ENCODE data around the gene JAK1.

The JAK1 gene

GRCh38 chr1:64981601-64982533 is 15.5 kb upstream of the JAK1 start:
- DNase-seq, result no peak

DNA sequence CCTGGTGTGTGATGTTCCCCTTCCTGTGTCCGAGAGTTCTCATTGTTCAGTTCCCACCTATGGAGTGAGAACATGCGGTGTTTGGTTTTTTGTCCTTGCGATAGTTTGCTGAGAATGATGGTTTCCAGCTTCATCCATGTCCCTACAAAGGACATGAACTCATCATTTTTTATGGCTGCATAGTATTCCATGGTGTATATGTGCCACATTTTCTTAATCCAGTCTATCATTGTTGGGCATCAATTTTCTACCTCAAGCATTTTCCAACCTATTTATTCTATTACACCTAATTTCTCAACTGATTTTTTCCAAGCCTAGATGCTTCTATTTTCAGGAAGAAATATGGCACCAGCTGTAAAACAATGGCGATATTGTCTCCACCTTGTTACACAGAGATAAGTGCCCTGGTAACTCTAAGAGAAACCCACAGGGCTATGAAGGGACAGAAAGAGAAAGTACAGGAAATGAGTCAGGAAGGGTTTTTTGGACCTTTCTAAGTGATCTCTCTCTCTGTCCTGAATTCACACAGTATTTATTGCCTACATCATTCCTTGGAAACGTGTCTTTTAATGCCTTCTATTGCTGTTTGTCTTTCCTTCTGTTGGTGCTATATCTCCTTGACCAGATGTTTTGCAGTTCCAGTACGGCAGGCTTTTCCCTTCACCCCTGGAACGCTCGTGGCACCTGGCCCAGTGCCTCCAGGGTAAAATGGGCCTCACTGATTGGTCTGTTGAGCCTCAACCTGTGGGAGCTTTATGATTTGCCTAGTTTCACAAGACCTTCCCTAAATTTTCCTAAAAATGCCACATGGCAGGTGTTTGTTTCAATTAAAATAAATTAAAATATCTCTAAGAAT is 14.6 kb upstream of the JAK1 start:
- DNase-seq, result no peak

- DNase-seq, result no peak
Measured at GRCh38 chr1:64979358-64979757, 13.0 kb upstream of the JAK1 start.

GRCh38 chr1:64976361-64976760 is 10.0 kb upstream of the JAK1 start:
- DNase-seq, result no peak

DNA sequence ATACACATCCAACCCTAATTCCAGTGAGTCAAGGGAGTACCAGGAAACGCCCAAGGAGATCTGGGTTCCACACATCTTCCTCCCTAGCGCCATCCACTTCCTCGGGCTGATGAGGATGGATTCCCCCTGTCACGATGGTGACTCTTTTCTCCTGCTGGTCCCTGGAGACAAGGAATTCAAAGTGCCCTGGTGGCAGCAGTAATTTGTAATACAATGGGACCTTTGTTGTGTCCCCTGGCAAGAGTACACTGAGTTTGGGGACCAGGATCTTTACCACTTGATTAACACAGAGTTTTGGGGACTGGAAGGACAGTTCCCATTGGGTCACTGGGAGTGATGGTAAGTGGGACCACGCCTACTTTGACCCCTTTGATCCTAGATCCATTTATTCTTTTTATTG is 9.4 kb upstream of the JAK1 start:
- DNase-seq, result no peak

DNA sequence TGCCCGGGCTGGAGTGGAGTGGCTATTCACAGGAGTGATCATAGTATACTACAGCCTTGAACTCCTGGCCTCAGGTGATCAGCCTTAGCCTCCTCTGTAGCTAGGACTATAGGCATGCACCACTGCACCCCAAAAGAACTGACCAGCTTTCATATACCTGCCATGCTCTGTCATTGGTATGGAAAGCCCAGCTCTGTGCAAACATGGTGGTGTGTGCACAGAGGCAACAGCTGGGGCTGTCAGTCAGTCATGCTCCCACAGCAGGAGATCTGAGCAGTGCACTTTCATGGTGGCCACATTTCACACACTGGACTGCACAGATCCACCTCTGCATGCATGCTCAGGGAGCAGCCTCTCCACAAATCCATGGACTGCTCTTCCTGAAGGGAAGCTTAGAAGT is 8.8 kb upstream of the JAK1 start:
- no peak for DNase-seq

DNA sequence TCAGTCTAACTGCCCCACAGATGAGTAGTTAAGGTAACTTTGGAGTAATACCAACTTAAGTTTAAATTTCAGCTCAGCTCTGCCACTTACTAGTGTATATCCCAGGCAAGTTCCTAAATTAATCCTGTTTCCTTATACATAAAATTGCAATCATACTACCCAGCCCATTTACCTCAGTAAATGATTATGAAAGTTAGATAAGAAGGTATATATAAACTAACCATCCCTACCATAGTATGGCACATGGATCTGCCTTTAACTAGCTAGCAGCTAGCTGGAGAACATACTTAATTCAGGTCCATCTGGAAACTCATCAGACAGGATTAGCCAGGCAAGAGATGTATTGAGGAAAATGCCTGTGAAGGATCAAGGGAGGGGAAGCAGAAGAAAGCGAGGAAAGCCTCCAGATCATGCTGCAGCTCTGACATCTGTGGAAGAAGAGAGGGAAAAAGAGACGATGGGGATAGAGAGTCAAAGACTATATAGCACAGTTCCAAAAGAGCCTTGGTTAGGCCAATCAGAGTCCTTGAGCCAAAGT is 8.0 kb upstream of the JAK1 start:
- no peak for DNase-seq

- no peak for DNase-seq
Measured at GRCh38 chr1:64973061-64973647, 6.8 kb upstream of the JAK1 start.

DNA sequence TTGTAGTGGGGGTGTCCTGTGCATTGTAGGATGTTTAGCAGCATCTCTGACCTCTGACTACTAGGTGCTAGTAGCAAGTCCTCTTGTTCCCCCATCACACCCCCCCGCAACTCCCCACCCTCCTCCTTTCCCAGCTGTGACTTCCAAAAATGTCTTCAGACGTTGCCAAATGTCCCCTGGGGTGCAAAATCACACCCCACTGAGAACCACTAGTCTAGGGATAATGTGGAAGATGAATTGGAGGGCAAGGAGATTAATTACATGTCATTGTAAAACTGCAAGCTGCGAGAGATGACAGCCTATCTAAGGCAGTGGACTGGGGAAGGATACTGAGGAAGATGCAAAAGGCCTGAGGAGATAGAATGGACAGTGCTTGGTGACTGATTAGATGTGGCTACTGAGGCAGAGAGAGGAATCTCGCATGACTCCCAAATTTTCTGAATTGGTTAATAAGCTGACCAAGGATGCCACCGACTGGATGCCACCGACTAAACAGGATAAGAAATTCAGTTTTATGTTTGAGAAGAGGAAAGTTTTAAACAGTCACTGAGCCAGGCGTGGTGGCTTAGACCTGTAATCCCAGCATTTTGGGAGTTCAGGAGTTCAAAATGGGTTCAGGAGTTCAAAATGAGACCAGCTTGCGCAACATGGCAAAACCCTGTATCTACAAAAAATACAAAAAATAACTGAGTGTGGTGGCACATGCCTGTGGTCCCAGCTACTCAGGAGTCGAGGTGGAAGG is 3.1 kb upstream of the JAK1 start:
- no peak for DNase-seq

DNA sequence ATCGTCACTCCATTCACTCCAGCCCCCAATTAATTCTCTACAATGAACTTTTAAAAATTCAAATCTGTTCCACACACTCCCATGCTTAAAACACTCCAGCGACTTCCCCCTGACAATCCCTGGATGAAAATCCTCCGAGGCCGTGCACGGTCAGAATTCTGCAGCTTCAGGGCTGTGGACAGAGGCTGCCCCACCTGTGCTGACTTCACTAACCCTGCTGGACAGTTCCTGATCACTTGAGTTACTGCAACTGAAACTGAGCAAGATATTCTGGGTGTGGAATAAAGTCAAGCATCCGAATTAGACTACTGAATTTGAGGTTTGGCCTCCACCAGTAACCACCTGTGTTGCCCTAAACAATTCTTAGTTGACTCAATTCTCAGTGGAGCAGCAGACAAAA is 1.0 kb upstream of the JAK1 start:
- DNase-seq, result peak; percentile 39

DNA sequence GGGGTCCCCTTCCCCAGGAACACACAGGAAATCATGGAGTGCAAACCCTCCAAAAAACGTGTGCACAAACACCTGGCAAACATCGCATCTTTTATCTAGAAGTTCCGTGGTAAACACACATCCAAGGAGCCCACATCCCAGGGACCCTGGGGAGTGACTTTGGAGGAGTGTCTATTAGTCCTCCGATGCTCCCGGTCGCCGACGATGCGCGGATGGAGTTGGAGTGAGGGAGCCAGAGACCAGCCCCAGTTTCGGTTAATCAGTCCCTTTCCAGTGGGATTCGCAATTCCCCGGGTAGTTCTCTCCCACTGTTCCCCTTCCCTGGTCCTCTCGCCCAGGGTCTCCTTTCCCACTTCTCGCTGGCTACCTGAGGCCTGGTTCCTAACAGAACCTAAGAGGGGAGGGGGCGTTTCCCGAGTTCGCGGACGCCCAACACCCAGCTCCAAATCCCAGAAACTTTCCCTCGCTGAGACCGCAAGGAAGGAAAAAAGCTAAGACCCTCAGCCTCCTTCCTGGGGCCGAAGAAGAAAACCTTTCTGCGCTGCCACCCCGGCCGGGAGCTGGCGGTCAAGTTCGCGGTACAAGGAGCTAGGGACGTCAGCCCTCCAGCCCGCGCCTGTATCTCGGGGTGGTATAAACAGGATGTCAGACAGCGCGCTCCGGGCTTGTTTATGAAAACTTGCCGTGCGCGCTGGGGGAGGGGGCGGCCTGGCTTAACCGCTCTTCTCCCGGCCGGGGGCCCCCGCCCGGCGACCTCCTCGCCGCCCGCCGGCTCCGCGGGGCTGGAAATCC is 787 bp downstream of the JAK1 start:
- DNase-seq, result peak; percentile 92

DNA sequence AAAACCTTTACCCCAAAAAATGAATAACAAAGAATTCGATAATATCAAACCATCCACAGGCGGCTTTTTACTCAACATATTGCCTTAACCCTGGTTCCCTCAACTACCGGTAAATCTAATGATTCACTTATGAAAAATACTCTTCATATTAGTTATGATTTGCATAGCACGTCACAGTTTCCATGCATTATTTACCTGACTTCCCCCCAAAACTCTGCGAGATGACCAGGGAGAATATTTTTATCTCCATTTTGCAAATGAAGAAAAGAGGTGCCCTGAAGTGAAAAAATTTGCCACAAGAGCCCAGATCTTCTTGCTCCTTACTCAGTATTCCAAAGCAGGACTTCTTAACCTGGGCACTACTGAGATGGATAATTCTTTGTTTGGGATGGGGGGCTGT is 2.9 kb downstream of the JAK1 start:
- DNase-seq, result no peak

GRCh38 chr1:64962441-64962840 is 3.9 kb downstream of the JAK1 start:
- DNase-seq, result peak; percentile 21

GRCh38 chr1:64961923-64962322 is 4.4 kb downstream of the JAK1 start:
- DNase-seq, result no peak

DNA sequence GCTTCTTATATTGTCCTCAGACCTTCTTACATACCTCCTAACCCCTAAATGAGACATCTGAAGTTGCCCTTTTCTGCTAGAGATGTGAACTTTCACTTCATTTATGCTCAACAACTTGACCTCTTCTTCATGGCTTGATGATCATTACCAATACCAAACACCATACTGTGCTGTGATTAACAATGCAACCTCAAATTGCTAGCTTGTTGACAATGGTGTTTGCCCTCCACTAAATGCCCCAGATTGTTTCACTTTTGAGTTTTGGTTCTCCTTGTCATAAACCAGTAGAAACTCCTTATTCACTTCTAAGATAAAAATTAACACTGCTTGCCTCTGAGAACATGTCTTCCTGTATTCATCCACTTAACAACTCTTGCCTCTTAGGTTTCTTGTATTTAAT is 5.6 kb downstream of the JAK1 start:
- no peak for DNase-seq

DNA sequence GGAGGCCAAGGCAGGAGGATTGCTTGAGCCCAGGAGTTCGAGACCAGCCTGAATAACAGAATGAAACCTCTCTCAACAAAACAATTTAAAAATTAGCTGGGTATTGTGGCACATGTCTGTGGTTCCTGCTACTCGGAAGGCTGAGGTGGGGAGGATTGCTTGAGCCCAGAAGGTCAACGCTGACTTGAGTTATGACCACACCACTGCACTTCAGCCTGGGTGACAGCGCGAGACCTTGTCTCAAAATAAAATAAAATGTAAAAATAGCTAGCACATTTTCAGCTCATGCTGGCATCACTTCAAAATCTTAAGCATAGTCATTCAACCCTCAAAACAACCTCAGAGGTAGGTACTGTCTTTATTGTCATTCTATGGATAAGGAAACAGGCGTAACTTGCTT is 6.4 kb downstream of the JAK1 start:
- no peak for DNase-seq

DNA sequence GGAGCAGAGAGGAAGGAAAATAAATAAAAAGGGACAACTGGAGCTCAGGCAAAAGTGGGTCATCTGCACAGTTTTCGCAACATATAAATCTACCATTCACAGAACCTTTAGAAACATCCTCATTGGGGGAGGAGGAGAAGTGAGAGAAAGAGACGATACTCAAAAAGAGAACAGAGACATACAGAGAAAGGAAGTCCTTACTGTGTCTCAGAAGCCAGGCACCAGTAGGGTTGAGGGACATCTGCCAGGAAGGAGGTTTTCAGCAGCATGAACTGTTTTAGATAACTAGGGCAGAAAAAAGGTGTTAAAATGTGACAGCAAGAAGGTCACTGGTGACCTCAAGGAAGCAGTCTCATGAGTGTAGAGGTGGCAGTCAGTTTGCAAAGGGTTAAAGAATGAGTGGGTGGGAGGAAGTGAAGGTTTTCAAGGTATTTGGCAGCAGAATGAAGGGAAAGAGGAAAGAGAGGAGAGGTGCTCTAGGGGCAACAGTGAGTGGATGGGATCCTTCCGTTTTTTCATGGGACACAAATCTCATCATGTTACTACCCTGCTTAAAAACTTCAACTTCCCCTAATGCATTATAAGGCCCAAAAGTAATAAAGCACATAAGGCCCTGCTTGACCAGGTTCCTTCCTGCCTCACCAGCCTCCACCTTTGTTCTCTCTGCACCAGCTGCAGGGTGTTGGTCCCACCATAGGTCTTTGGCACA is 9.5 kb downstream of the JAK1 start:
- no peak for DNase-seq

DNA sequence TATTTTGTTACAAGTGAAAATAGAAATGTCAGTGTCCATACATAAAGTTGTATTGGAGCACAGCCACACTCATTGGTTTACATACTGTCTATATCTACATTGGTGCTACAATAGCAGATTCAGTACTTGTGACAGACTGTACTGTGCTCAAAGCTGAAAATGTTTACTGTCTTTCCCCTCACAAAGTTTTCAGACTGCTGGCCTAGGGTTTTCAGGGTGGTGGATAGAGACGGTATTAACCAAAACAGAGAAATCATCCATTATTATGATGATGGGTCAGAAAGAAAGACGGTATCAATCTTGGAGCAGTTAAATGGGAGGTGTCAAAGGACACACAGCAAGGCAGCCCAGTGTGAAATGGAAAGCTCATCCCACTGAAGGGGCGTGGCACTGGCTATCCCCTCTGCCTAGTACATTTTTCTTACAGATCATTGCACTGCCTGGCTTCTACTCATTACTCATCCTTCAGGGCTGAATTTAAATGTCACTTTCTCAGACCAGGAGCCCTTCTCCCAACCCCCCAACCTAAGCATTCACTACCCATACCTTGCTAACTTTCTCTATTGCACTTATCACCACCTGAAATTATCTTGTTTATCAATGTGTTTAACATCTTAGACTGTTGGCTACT is 10.2 kb downstream of the JAK1 start:
- no peak for DNase-seq

GRCh38 chr1:64955097-64956009 is 11.0 kb downstream of the JAK1 start:
- DNase-seq, result no peak
